SW480 (cell line): ENCODE measurements around the gene TRAPPC6A.
A peak's percentile ranks its signal among the peaks of the same experiment; 100 is the strongest.

Experiments
- DNase-seq: peaks from one replicate; pipeline ENCODE4 v3.0.0-alpha.2; 2016; ENCODE audit warnings: low spot score

Gene TRAPPC6A

GRCh38 chr19:45186509-45187334 lies 8.7 kb upstream of the TRAPPC6A start:
- no peak for DNase-seq

GRCh38 chr19:45184115-45184514 lies 6.1 kb upstream of the TRAPPC6A start:
- no peak for DNase-seq

- DNase-seq = no peak
Measured at GRCh38 chr19:45182758-45183157, 4.7 kb upstream of the TRAPPC6A start.

- DNase-seq = no peak
Measured at GRCh38 chr19:45180936-45181335, 2.9 kb upstream of the TRAPPC6A start.

GRCh38 chr19:45179892-45180370 lies 1.9 kb upstream of the TRAPPC6A start:
- DNase-seq = no peak

- DNase-seq = no peak
Measured at GRCh38 chr19:45179072-45179891, 1.2 kb upstream of the TRAPPC6A start.

GRCh38 chr19:45178262-45179071 lies 430 bp upstream of the TRAPPC6A start, which contains the start of gene BLOC1S3:
TSS of gene BLOC1S3 (plus strand) at chr19:45178784. CDS start at chr19:45179297, 513 bp downstream.
- DNase-seq = peak; percentile 100

- no peak for DNase-seq
Measured at GRCh38 chr19:45175515-45176345, 2.3 kb downstream of the TRAPPC6A start.

- peak; percentile 100 for DNase-seq
Measured at GRCh38 chr19:45173816-45174215, 4.2 kb downstream of the TRAPPC6A start.

- DNase-seq = no peak
Measured at GRCh38 chr19:45172611-45173208, 5.3 kb downstream of the TRAPPC6A start.

- DNase-seq = no peak
Measured at GRCh38 chr19:45172173-45172572, 5.9 kb downstream of the TRAPPC6A start.

GRCh38 chr19:45171211-45171623 lies 6.8 kb downstream of the TRAPPC6A start:
- no peak for DNase-seq

- no peak for DNase-seq
Measured at GRCh38 chr19:45170146-45171106, 7.6 kb downstream of the TRAPPC6A start.

GRCh38 chr19:45169602-45170001 lies 8.4 kb downstream of the TRAPPC6A start:
- DNase-seq = no peak

GRCh38 chr19:45168767-45169351 lies 9.2 kb downstream of the TRAPPC6A start:
- peak; percentile 53 for DNase-seq

- no peak for DNase-seq
Measured at GRCh38 chr19:45166723-45167252, 11.2 kb downstream of the TRAPPC6A start.

- DNase-seq = peak; percentile 81
Measured at GRCh38 chr19:45164577-45165335, 13.3 kb downstream of the TRAPPC6A start.
